Retinal pigment epithelial cell (primary cell): ENCODE measurements around the gene MAPK14.

Source experiments
- DNase-seq: peaks from one replicate; pipeline ENCODE4 v3.0.0-alpha.2; 2010; ENCODE audit warnings: low read depth
- H3K4me3 ChIP-seq: 2 replicates; pipeline ENCODE4 v1.5.1; 2011; ENCODE audit warnings: mild to moderate bottlenecking, low read length, control low read depth, moderate library complexity
- TF ChIP-seq, protein P1 (sequence below): conservative IDR thresholded peaks from 2 replicates; pipeline ENCODE4 v1.5.1; 2011; ENCODE audit warnings: low read depth, low read length, control low read depth, inconsistent platforms

Gene MAPK14

DNA sequence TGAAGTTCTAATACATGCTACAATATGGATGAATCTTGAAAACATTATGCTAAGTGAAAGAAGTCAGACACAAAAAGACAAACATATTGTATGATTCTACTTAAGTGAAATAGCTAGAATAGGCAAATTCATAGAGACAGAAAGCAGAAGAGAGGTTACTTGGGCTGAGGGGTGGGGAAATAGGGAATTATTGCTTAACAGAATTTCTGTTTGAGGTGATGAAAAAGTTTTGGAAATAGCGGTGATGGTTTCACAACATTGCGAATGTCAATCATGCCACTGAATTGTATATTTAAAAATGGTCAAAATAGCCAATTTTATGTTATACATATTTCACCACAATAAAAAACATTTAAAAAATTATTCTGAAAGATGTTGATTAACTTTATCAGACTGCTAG is 9.3 kb upstream of the MAPK14 start:
- TF ChIP-seq, protein P1, sequence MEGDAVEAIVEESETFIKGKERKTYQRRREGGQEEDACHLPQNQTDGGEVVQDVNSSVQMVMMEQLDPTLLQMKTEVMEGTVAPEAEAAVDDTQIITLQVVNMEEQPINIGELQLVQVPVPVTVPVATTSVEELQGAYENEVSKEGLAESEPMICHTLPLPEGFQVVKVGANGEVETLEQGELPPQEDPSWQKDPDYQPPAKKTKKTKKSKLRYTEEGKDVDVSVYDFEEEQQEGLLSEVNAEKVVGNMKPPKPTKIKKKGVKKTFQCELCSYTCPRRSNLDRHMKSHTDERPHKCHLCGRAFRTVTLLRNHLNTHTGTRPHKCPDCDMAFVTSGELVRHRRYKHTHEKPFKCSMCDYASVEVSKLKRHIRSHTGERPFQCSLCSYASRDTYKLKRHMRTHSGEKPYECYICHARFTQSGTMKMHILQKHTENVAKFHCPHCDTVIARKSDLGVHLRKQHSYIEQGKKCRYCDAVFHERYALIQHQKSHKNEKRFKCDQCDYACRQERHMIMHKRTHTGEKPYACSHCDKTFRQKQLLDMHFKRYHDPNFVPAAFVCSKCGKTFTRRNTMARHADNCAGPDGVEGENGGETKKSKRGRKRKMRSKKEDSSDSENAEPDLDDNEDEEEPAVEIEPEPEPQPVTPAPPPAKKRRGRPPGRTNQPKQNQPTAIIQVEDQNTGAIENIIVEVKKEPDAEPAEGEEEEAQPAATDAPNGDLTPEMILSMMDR, result no peak
- H3K4me3 ChIP-seq, result no peak overlapping the region
- no peak for DNase-seq

DNA sequence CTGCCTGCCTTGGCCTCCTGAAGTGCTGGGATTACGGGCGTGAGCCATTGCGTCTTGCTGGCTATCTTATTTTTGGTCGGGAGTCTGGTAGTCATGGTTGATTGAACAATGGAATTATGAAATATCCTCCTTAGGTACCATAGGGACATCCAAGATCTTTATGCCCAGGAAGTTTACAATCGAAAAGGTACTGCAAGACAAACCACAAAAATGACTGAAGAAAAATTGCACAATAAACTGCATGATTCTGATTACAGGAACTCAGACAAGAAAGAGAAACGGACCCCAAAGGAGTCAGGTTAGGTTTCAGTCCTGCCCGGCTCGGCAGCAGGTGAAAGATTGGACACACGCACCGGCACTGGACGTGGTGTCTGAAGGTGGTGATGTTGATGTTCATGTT is 8.4 kb upstream of the MAPK14 start:
- H3K4me3 ChIP-seq, result no peak overlapping the region
- no peak for DNase-seq
- TF ChIP-seq, protein P1, result no peak

DNA sequence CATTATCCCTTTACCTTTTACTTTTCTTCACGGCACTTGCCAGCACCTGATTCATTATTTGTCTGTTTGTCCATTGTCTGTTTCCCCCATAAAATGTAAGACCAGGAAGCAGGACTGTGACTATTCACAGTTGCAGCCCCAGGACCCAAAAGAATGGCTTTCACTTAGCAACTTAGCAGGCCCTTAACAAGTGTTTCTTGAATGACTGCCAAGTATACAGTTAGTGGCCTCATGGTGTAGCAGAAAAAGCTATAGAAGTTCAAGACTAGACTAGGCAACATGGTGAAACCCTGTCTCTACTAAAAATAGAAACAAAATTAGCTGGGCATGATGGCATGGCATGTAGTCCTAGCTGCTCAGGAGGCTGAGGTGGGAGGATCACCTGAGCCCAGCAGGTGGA is 7.5 kb upstream of the MAPK14 start:
- TF ChIP-seq, protein P1, result no peak
- no peak for DNase-seq

DNA sequence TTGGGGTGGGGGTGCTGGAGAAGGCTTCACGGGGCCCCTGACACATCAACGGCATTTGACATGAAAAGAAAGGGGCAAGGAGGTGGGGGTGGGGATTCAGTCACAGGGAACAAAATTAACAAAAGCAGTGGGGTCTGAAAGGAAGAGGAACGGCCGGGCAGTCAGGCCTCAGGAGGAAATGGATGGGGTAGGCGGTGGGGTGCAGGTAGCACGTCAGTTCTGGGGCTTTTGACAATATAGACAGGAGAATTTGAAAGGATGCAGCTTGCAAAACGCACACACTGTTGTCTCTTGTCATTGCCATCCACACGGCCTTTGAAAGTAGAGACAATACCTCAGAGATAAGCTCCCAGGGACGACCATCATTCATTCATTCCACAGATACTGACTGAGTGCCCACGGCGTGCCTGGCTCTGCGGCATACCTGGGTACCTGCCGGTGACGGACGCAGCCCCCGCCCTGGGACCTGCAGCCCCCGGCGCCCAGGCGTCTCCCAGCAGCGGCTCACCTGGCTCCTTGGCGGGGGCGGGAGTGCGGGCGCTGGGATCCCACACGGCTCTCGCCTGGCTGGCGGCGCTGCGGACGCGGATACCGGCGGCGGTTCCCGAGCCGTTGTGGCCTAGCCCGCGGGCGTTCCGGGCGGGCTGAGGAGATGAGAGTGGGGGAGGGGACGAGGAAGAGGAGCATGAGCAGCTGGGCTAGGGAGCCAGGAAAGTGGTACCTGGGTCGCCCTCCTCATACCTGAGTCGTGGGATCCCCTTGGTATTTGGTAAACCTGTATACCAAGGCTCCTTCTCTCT is 3.4 kb upstream of the MAPK14 start, which contains the start of gene SLC26A8:
SLC26A8 (minus strand) TSS at position 646 of the 800 bp plus-strand sequence. CDS start 4,934 bp downstream, outside the sequence.
- TF ChIP-seq, protein P1, result no peak
- no peak within 1 kb of the TSS for H3K4me3 ChIP-seq
- DNase-seq, result no peak

More for the DNA sequence above, 7.5 kb upstream of the MAPK14 start:
- no peak overlapping the region for H3K4me3 ChIP-seq

DNA sequence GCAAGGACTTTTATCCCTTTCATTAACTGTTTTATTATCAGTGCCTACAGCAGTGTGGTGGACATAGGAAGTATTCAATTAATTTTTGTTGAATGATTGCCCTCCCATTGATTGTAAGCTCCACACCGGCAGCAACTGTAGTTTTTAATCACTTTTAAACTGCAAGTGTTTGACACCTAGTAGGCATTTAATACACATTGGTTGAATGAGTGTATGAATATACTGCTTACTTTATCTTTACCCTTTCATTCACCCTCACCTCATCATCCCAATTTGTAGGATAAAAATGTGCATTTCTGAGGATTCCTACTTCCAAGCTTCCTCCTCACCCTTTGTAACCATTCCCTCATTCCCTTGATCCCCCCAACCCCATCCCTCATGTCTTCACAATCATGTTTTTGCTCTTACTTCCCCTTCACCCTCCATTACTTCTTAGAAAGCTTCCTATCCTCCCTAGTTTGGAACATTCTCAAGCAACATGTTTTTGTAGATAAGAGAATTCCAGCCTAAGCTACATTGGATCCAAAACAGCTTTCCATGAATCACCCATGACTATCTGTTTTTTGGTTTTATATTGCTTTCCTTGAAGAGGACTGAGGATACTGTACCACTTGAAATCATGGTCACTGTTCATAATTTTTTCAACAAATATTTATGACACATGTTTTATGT is 2.2 kb upstream of the MAPK14 start:
- TF ChIP-seq, protein P1, result no peak
- DNase-seq, result no peak
- H3K4me3 ChIP-seq, result no peak overlapping the region

DNA sequence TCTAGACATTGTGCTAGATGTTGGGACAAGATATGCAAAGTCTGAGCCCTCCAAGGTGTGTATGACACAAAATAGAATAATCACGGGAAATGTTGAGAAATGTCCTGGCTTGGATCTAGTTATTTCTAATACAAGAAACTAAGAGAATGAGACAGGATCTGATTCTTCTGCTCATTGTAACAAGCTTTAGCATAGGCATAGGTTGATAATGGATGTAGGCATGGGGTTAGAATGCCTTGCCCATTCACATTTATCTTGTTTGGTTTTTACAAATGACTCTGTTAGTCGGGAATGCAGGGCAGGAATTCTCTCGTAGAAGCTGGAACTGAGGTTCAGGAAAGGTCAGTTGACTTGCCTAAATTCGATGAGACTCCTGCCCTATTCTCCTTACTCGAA is 1.7 kb upstream of the MAPK14 start:
- no peak for DNase-seq
- H3K4me3 ChIP-seq, result no peak overlapping the region
- TF ChIP-seq, protein P1, result no peak
